GM23338 (cell line): Measurements from ENCODE around the gene MALRD1. TPM values are rescaled to one million over a fixed set of nuclear protein-coding genes. Genes with fewer than 3 reads are reported as not detected.

Experiments
- ATAC-seq: fragments of 200-7000 bp; cut with Tn5 transposase; 3 replicates; pipeline ENCODE4 v1.9.1; 2020
- DNase-seq: peaks from one replicate; pipeline ENCODE4 v3.0.0-alpha.2; 2015; ENCODE audit warnings: low spot score
- H2AFZ ChIP-seq: fragments of 200-600 bp; sonication (generic); 2 replicates; pipeline ENCODE4 v1.8.0; 2016; ENCODE audit warnings: antibody characterized with exemption, mild to moderate bottlenecking, moderate library complexity
- H3F3A ChIP-seq: fragments of 200-600 bp; sonication (generic); replicated peaks from 2 replicates; pipeline ENCODE4 v1.8.0; 2017; ENCODE audit warnings: antibody characterized with exemption, mixed run types, low read depth
- H3K27ac ChIP-seq: fragments of 200-600 bp; sonication (generic); 2 replicates; pipeline ENCODE4 v1.6.1; 2016; ENCODE audit warnings: low read depth
- H3K27me3 ChIP-seq: fragments of 200-600 bp; sonication (generic); 2 replicates; pipeline ENCODE4 v1.8.0; 2016; ENCODE audit warnings: mild to moderate bottlenecking, mixed run types, moderate library complexity; ENCODE audit not compliant: insufficient read depth
- H3K36me3 ChIP-seq: fragments of 200-600 bp; sonication (generic); 2 replicates; pipeline ENCODE4 v1.8.0; 2016; ENCODE audit warnings: mild to moderate bottlenecking; ENCODE audit not compliant: insufficient read depth
- H3K4me1 ChIP-seq: fragments of 200-600 bp; sonication (generic); 2 replicates; pipeline ENCODE4 v1.8.0; 2016; ENCODE audit warnings: mild to moderate bottlenecking, moderate library complexity; ENCODE audit not compliant: insufficient read depth
- H3K4me2 ChIP-seq: fragments of 200-600 bp; sonication (generic); 2 replicates; pipeline ENCODE4 v1.7.1; 2017; ENCODE audit warnings: mixed run types
- H3K4me3 ChIP-seq: fragments of 200-600 bp; sonication (generic); 2 replicates; pipeline ENCODE4 v1.6.1; 2016; ENCODE audit warnings: mixed run types
- H3K79me2 ChIP-seq: fragments of 200-600 bp; sonication (generic); replicated peaks from 2 replicates; pipeline ENCODE4 v1.8.0; 2017; ENCODE audit warnings: mild to moderate bottlenecking; ENCODE audit not compliant: insufficient read depth
- H3K9me2 ChIP-seq: fragments of 200-600 bp; sonication (generic); 2 replicates; pipeline ENCODE4 v1.8.0; 2017; ENCODE audit not compliant: insufficient read depth
- H4K20me1 ChIP-seq: fragments of 200-600 bp; sonication (generic); replicated peaks from 2 replicates; pipeline ENCODE4 v1.8.0; 2017; ENCODE audit warnings: mild to moderate bottlenecking; ENCODE audit not compliant: insufficient read depth
- H3K27ac Mint-ChIP-seq: 2 replicates; pipeline ENCODE4 v1.8.0; 2020; ENCODE audit warnings: inconsistent platforms, mild to moderate bottlenecking, moderate library complexity, mixed read lengths
- H3K27me3 Mint-ChIP-seq: 3 replicates; pipeline ENCODE4 v1.8.0; 2022; ENCODE audit warnings: low read depth, mild to moderate bottlenecking, moderate library complexity, mixed read lengths, inconsistent platforms; ENCODE audit not compliant: insufficient read depth, poor library complexity
- H3K36me3 Mint-ChIP-seq: 3 replicates; pipeline ENCODE4 v1.8.0; 2021; ENCODE audit warnings: low read depth, mild to moderate bottlenecking, inconsistent platforms, moderate library complexity, mixed read lengths
- H3K4me1 Mint-ChIP-seq: 3 replicates; pipeline ENCODE4 v1.8.0; 2020; ENCODE audit warnings: mild to moderate bottlenecking, inconsistent platforms, mixed read lengths
- H3K4me3 Mint-ChIP-seq: 3 replicates; pipeline ENCODE4 v1.8.0; 2021; ENCODE audit warnings: moderate library complexity, mild to moderate bottlenecking, inconsistent platforms, mixed read lengths
- H3K9me3 Mint-ChIP-seq: 3 replicates; pipeline ENCODE4 v1.8.0; 2020; ENCODE audit warnings: moderate library complexity, mild to moderate bottlenecking, inconsistent platforms, mixed read lengths
- CREB1 ChIP-seq: fragments of 250-450 bp; sonication (Bioruptor Pico); IDR thresholded peaks from 2 replicates; pipeline ENCODE4 v1.5.0; 2020; ENCODE audit warnings: low read depth, mild to moderate bottlenecking, moderate library complexity
- EZH2 ChIP-seq: fragments of 200-600 bp; sonication (generic); IDR thresholded peaks from one replicate; pipeline ENCODE4 v1.8.0; 2017; ENCODE audit warnings: antibody characterized with exemption, mild to moderate bottlenecking, low read depth; ENCODE audit not compliant: unreplicated experiment
- EZH2phosphoT487 ChIP-seq: fragments of 200-600 bp; sonication (generic); IDR thresholded peaks from one replicate; pipeline ENCODE4 v1.8.1; 2018; ENCODE audit warnings: antibody characterized with exemption; ENCODE audit not compliant: unreplicated experiment
- JUNB ChIP-seq: IDR thresholded peaks from one replicate; pipeline ENCODE4 v1.6.1; 2016; ENCODE audit warnings: antibody characterized with exemption; ENCODE audit not compliant: unreplicated experiment
- NANOG ChIP-seq: IDR thresholded peaks from 2 replicates; pipeline ENCODE4 v1.6.1; 2016; ENCODE audit warnings: antibody characterized with exemption, borderline replicate concordance
- POLR2AphosphoS5 ChIP-seq: IDR thresholded peaks from 2 replicates; pipeline ENCODE4 v1.6.1; 2016; ENCODE audit warnings: antibody characterized with exemption, low read depth
- STAT1 ChIP-seq: IDR thresholded peaks from one replicate; pipeline ENCODE4 v1.6.1; 2016; ENCODE audit warnings: antibody characterized with exemption; ENCODE audit not compliant: unreplicated experiment
- ZNF114 ChIP-seq: fragments of 250-450 bp; sonication (Bioruptor Pico); IDR thresholded peaks from 2 replicates; pipeline ENCODE4 v1.5.0; 2020; ENCODE audit warnings: mild to moderate bottlenecking, moderate library complexity
- ZNF331 ChIP-seq: fragments of 250-450 bp; sonication (Bioruptor Pico); IDR thresholded peaks from 2 replicates; pipeline ENCODE4 v1.5.0; 2020; ENCODE audit warnings: low read depth, mild to moderate bottlenecking, moderate library complexity
- polyA plus RNA-seq: library from polyadenylated mRNA; unstranded; fragments of >200 nt; fragmentation: Nextera tagmentation; extraction: Ambion mirVana; gene quantifications from 2 replicates; pipeline ENCODE4 v1.2.1, GENCODE V29; 2016
- total RNA-seq: library from RNA; depleted of rRNA; stranded (reverse); fragments of >200 nt; shearing (Covaris generic); gene quantifications from 2 replicates; pipeline ENCODE4 v1.2.3, GENCODE V29; 2014
- TF ChIP-seq, protein P1 (sequence below): IDR thresholded peaks from 2 replicates; pipeline ENCODE4 v1.6.1; 2016; ENCODE audit warnings: antibody characterized with exemption
- TF ChIP-seq, protein P2 (sequence below): fragments of 250-450 bp; sonication (Bioruptor Pico); IDR thresholded peaks from 2 replicates; pipeline ENCODE4 v1.5.0; 2020; ENCODE audit warnings: mild to moderate bottlenecking, moderate library complexity
- TF ChIP-seq, protein P3 (sequence below): IDR thresholded peaks from one replicate; pipeline ENCODE4 v1.6.1; 2018; ENCODE audit warnings: antibody characterized with exemption; ENCODE audit not compliant: unreplicated experiment
- TF ChIP-seq, protein P4 (sequence below), 2 experiments: fragments of 200-600 bp in 1 of 2; sonication (generic) in 1 of 2; conservative IDR thresholded peaks; 2 replicates each; pipeline versions ENCODE4 v1.5.1 to v1.6.1; 2016 to 2017; ENCODE audit warnings: antibody characterized with exemption in 2 of 2, low read depth in 2 of 2, mild to moderate bottlenecking in 2 of 2, moderate library complexity in 1 of 2

MALRD1 gene
- total and polyA plus RNA-seq, 2 experiments from 2014 or later = 0.42 to 1.9 TPM

GRCh38 chr10:19577381-19577780 lies 528.8 kb downstream of the MALRD1 start:
- H3K4me1 ChIP-seq = no peaks in the 10 kb centered on the region
- H3K36me3 ChIP-seq = no peaks in the 10 kb centered on the region
- no peak overlapping the region for H3K4me3 ChIP-seq
- no peaks in the 10 kb centered on the region for H3K79me2 ChIP-seq
- 0 out of 2 replicates have a peak, but pooled peaks cover 7% of the 10 kb centered on the region for H3K9me2 ChIP-seq
- H3K4me2 ChIP-seq = no peak overlapping the region
- no peak overlapping the region for H3K4me3 Mint-ChIP-seq
- H4K20me1 ChIP-seq = no peaks in the 10 kb centered on the region
- no peak for DNase-seq
- no peak for TF ChIP-seq EZH2phosphoT487
- TF ChIP-seq NANOG = no peak
- no peak for TF ChIP-seq STAT1
- TF ChIP-seq, protein P1, sequence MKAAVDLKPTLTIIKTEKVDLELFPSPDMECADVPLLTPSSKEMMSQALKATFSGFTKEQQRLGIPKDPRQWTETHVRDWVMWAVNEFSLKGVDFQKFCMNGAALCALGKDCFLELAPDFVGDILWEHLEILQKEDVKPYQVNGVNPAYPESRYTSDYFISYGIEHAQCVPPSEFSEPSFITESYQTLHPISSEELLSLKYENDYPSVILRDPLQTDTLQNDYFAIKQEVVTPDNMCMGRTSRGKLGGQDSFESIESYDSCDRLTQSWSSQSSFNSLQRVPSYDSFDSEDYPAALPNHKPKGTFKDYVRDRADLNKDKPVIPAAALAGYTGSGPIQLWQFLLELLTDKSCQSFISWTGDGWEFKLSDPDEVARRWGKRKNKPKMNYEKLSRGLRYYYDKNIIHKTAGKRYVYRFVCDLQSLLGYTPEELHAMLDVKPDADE = no peak
- TF ChIP-seq CREB1 = no peak
- TF ChIP-seq POLR2AphosphoS5 = no peak
- TF ChIP-seq, protein P2, sequence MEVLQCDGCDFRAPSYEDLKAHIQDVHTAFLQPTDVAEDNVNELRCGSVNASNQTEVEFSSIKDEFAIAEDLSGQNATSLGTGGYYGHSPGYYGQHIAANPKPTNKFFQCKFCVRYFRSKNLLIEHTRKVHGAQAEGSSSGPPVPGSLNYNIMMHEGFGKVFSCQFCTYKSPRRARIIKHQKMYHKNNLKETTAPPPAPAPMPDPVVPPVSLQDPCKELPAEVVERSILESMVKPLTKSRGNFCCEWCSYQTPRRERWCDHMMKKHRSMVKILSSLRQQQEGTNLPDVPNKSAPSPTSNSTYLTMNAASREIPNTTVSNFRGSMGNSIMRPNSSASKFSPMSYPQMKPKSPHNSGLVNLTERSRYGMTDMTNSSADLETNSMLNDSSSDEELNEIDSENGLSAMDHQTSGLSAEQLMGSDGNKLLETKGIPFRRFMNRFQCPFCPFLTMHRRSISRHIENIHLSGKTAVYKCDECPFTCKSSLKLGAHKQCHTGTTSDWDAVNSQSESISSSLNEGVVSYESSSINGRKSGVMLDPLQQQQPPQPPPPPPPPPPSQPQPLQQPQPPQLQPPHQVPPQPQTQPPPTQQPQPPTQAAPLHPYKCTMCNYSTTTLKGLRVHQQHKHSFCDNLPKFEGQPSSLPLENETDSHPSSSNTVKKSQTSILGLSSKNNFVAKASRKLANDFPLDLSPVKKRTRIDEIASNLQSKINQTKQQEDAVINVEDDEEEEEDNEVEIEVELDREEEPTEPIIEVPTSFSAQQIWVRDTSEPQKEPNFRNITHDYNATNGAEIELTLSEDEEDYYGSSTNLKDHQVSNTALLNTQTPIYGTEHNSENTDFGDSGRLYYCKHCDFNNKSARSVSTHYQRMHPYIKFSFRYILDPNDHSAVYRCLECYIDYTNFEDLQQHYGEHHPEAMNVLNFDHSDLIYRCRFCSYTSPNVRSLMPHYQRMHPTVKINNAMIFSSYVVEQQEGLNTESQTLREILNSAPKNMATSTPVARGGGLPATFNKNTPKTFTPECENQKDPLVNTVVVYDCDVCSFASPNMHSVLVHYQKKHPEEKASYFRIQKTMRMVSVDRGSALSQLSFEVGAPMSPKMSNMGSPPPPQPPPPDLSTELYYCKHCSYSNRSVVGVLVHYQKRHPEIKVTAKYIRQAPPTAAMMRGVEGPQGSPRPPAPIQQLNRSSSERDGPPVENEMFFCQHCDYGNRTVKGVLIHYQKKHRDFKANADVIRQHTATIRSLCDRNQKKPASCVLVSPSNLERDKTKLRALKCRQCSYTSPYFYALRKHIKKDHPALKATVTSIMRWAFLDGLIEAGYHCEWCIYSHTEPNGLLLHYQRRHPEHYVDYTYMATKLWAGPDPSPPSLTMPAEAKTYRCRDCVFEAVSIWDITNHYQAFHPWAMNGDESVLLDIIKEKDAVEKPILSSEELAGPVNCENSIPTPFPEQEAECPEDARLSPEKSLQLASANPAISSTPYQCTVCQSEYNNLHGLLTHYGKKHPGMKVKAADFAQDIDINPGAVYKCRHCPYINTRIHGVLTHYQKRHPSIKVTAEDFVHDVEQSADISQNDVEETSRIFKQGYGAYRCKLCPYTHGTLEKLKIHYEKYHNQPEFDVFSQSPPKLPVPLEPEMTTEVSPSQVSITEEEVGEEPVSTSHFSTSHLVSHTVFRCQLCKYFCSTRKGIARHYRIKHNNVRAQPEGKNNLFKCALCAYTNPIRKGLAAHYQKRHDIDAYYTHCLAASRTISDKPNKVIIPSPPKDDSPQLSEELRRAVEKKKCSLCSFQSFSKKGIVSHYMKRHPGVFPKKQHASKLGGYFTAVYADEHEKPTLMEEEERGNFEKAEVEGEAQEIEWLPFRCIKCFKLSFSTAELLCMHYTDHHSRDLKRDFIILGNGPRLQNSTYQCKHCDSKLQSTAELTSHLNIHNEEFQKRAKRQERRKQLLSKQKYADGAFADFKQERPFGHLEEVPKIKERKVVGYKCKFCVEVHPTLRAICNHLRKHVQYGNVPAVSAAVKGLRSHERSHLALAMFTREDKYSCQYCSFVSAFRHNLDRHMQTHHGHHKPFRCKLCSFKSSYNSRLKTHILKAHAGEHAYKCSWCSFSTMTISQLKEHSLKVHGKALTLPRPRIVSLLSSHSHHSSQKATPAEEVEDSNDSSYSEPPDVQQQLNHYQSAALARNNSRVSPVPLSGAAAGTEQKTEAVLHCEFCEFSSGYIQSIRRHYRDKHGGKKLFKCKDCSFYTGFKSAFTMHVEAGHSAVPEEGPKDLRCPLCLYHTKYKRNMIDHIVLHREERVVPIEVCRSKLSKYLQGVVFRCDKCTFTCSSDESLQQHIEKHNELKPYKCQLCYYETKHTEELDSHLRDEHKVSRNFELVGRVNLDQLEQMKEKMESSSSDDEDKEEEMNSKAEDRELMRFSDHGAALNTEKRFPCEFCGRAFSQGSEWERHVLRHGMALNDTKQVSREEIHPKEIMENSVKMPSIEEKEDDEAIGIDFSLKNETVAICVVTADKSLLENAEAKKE (CRISPR knock-in tag) = no peak
- TF ChIP-seq, protein P3, sequence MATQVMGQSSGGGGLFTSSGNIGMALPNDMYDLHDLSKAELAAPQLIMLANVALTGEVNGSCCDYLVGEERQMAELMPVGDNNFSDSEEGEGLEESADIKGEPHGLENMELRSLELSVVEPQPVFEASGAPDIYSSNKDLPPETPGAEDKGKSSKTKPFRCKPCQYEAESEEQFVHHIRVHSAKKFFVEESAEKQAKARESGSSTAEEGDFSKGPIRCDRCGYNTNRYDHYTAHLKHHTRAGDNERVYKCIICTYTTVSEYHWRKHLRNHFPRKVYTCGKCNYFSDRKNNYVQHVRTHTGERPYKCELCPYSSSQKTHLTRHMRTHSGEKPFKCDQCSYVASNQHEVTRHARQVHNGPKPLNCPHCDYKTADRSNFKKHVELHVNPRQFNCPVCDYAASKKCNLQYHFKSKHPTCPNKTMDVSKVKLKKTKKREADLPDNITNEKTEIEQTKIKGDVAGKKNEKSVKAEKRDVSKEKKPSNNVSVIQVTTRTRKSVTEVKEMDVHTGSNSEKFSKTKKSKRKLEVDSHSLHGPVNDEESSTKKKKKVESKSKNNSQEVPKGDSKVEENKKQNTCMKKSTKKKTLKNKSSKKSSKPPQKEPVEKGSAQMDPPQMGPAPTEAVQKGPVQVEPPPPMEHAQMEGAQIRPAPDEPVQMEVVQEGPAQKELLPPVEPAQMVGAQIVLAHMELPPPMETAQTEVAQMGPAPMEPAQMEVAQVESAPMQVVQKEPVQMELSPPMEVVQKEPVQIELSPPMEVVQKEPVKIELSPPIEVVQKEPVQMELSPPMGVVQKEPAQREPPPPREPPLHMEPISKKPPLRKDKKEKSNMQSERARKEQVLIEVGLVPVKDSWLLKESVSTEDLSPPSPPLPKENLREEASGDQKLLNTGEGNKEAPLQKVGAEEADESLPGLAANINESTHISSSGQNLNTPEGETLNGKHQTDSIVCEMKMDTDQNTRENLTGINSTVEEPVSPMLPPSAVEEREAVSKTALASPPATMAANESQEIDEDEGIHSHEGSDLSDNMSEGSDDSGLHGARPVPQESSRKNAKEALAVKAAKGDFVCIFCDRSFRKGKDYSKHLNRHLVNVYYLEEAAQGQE = no peak
- TF ChIP-seq ZNF114 = no peak
- no peak for TF ChIP-seq EZH2
- no peak for TF ChIP-seq JUNB
- TF ChIP-seq, protein P4, sequence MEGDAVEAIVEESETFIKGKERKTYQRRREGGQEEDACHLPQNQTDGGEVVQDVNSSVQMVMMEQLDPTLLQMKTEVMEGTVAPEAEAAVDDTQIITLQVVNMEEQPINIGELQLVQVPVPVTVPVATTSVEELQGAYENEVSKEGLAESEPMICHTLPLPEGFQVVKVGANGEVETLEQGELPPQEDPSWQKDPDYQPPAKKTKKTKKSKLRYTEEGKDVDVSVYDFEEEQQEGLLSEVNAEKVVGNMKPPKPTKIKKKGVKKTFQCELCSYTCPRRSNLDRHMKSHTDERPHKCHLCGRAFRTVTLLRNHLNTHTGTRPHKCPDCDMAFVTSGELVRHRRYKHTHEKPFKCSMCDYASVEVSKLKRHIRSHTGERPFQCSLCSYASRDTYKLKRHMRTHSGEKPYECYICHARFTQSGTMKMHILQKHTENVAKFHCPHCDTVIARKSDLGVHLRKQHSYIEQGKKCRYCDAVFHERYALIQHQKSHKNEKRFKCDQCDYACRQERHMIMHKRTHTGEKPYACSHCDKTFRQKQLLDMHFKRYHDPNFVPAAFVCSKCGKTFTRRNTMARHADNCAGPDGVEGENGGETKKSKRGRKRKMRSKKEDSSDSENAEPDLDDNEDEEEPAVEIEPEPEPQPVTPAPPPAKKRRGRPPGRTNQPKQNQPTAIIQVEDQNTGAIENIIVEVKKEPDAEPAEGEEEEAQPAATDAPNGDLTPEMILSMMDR (conservative IDR thresholded peaks at IDR 0.05; ENCODE audit: low read depth in 2 of 2) = no peak
- no peak for TF ChIP-seq ZNF331
- ATAC-seq = no peak
- H3F3A ChIP-seq = no peaks in the 10 kb centered on the region
- H3K27me3 Mint-ChIP-seq = no peaks in the 10 kb centered on the region
- no peak overlapping the region for H3K27ac ChIP-seq
- no peak overlapping the region for H3K27ac Mint-ChIP-seq
- no peaks in the 10 kb centered on the region for H3K9me3 Mint-ChIP-seq
- H3K4me1 Mint-ChIP-seq = no peaks in the 10 kb centered on the region
- H3K27me3 ChIP-seq = no peaks in the 10 kb centered on the region
- H3K36me3 Mint-ChIP-seq = no peaks in the 10 kb centered on the region
- H2AFZ ChIP-seq = no peak overlapping the region
